HS-27A (cell line): ENCODE results near the gene FAM193B.

Experiments used
- DNase-seq: peaks from one replicate; pipeline ENCODE4 v3.0.0-alpha.2; 2012; ENCODE audit warnings: low read depth, missing footprints

Gene FAM193B

GRCh38 chr5:177515580-177515979, 38.8 kb downstream of the FAM193B start:
- DNase-seq, result no peak

DNA sequence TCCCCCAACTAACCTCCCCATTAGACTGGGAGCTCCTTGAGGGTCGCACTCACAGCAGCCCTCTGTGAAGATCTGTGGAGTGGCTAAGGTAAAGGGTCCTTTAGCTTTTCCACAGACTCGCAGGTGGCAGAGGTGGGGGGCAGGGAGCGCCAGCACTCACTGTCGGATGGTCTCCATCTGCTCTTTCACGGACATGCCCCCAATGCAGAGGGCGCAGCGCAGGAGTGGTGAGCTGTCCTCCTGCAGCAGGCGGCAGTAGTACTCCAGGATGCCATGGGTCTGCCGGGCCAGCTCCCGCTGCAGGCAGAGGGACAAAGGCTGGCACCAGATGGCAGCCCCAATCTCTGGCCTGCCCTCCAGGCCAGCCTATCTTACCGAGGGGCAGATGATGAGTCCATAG, 39.8 kb downstream of the FAM193B start:
- DNase-seq, result no peak

DNA sequence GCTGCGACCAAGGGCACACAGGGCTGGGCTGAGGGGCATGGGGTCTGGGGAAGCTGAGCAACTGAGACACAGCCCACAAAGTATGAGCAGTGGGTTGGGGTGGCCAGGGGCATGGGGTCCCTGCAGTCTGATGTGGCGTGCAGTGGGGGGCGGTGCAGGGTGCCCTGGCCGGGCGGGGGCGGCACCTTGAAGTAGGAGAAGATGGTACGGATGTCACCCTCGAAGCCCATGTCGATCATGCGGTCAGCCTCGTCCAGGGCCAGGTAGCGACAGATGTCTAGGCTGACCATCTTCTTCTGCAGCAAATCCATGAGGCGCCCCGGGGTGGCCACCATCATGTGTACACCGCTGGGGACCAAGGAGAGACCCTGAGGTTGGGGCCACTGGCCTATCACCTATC, 40.9 kb downstream of the FAM193B start:
- no peak for DNase-seq

DNA sequence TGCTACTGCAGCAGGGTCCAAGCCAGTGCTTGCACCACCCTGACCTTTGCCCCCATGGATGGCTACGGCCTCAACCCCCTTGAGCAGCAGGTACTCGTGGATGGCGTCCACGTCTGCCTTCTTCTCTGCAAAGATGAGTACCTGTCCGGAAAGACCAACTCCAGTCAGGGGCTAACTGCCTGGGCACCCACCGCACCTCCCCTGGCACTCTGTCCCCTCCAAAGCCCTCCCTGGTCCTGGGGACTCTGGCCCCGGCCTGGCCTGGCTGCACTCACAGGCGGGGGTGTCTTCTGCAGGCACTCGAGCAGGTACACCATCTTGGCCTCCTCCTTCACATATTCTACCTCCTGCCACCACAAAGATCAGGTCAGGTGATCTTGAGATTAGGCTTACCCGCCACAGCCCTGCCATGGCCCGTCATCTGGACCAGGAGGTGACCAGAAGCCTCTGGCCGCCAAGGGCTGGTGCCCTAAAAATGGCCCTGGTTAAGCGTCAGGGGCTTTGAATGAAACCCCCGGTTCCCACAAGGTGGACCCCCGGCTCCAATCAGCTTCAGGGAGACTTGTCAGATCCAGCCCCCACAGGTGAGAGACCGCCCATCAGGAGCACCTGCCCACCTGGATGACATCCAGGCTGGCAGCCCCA, 41.5 kb downstream of the FAM193B start:
- DNase-seq, result no peak

GRCh38 chr5:177511796-177512675, 42.3 kb downstream of the FAM193B start:
- DNase-seq, result no peak

- no peak for DNase-seq
These were observed 43.2 kb downstream of the FAM193B start for GRCh38 chr5:177511181-177511580.

DNA sequence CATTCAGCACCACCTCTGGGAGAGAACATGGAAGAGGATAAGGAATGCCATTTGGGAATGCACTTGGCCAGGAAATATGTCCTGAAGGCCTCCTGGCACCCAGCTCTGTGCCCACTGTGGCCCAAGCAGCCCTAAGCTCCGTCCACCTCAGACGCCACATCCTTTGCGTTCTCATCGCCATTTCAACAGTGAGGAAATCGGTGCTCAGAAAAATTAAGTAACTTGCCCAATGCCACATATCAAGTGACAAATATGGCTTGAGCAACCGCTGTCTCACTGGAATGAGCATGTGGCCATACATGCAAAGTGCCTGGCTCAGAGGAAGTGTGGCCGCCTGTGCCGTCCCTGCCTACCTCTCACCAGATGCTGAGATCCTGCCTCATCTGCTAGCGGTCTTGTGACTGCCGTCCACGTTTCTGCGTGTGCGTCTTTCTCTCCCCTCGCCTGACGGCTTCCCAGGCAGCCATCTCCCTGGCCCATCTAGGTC, 43.8 kb downstream of the FAM193B start:
- DNase-seq, result no peak

- DNase-seq, result no peak
These were observed 44.3 kb downstream of the FAM193B start for GRCh38 chr5:177509991-177510566.

DNA sequence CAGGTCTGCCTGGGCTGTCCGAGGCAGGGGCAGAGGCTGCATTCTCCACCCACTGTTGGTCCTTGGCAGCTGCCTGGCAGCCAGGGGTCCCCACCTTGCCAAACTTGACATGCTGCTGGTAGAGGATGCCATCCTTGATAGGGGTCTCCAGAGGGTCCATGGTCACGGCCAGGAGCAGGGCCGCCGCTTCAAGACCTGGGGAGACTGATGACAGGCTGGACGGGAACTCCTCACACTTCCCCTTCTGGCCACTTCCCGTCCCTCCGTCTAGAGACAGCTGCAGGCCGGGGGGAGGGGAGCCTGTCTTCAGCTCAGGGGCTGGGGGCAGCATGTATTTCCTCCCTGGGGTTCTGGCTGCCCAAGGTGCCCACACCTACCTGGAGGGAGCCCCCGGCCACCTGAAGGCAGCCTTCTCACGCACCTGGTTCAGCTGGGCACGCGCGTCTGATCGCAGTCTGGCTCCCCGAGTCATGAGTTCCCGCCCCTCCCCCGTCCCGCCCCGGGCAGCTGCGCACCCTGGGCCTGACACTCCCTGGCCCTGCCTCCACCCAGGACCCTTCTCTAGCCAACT, 44.9 kb downstream of the FAM193B start, which contains the start of gene DOK3:
TSS of gene DOK3 (minus strand) at position 446 of the 571 bp plus-strand sequence. CDS start at position 160, 286 bp downstream.
- DNase-seq, result no peak

DNA sequence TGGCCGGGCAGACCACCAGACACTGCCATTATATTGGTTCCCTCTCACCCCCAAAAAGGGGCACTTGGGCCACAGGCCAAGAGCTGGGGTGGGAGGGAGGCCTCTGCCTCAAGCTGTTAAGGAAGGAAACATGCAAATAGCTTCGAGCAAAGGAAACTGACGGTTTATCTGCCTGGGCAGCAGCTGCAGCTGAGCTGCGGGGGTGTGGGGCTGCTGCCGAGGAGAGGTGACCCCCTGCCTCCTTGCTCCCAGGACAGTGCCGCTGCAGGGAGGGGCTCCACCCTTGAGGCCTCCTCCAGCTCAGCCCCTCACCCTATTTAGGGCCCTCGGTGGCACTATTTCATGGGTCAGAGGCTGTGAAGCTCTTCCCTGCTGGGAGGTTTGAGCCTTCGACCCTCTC, 45.5 kb downstream of the FAM193B start:
- no peak for DNase-seq

DNA sequence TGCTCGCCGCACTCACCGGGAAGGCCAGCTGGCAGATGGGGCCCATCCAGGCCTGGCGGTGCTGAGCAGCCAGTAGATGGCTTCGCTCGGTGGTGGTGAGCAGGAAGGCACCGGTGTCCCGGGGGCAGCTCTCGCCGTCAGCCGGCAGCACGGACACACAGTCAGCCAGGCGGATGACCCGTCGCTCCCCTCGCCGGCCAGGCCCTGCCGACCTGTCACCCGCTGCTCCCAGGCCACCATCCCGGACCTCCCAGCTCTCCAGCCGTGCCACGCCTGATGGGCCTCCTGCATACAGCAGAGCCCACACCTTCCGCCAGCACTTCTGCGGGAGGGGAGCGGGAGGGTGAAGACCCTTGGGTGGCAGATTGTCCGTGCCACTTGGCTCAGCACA, 46.1 kb downstream of the FAM193B start:
- no peak for DNase-seq

GRCh38 chr5:177507596-177508220, 46.7 kb downstream of the FAM193B start:
- no peak for DNase-seq

- no peak for DNase-seq
These were observed 47.2 kb downstream of the FAM193B start for GRCh38 chr5:177507165-177507564.

GRCh38 chr5:177505075-177505474, 49.3 kb downstream of the FAM193B start:
- no peak for DNase-seq

DNA sequence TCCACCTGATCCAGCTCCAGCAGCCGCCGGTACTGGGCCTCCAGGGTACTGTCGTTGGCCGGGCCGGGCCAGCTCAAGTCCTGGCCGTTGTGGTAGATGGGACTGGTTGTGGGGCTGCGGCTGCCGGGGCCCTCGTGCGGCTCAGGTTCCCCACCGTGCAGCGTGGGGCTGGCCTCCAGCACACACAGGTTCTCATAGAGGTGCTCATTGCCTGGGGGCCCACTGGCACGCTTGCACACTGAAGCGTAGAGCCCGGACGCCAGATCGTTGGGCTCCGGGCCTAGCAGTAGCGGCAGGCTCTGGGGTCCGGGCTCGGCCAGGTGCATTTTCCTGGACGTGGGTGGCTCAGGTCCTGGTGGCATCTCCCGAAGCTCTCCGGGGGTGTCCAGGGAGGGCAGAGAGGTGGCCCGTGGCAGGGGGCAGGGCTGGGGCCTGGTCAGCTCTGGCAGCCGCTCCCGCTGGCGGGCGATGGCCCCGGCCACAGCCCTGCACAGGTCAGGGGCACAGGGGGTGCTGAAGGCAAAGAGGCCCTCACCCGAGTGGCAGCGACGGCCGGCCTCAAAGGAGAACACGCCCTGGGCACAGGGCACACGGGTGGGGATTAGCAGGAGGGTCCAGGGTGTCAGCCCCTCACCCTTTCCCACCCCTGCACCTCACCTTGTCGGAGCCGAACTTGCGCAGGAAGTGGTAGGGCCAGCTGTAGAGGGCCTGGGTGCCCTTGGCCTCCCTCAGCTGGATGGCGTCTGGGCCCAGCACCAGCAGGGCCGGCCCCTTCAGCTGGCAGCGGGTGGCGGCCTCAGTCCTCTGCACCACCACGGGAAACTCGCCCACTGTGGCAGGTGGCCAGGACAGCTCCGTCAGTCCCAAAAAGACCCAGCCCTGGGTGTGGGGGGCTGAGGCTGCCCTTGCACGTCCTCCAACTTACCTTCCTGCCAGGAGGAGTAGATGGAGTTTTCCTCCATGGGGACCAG, 50.0 kb downstream of the FAM193B start:
- DNase-seq, result no peak

DNA sequence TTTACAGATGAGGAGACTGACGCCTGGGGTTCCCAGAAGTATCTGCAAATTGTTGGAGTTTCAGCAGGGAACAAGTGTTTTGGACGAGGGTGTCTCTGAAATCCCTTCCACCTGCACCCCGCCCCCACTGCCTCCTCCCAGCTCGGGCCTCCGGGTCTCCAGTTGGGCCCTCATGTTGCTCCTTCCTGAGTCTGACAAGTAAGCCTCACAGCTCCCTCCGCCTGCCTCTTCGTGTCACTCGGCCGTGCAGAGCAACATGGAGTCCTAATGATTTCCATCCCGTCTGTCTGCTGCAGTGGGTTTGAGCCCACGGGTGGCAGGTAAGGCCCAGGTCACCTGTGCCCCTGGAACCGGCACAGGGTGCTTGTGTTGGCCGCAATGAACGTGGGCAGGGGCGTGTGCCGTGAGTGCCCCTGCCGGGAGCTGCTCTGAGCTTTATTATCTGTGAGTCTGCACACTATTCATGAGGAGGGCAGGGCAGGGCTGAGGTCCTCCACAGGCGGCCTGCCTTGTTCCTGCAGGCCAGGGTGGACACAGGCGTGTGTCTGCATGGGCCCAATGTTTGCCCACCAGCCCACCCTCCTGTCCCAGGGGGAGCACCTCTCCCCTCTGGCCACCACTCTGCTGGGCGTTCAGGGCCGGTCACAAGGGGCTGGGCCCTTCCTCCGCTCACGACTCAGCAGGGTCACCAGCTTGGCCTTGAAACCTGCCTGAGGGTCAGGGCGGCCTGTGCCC, 50.8 kb downstream of the FAM193B start:
- DNase-seq, result no peak

- no peak for DNase-seq
These were observed 51.5 kb downstream of the FAM193B start for GRCh38 chr5:177502886-177503285.

- no peak for DNase-seq
These were observed 52.3 kb downstream of the FAM193B start for GRCh38 chr5:177501874-177502678.
